Gastrocnemius medialis (tissue), 4 donors: Measurements from ENCODE around the gene ADD3.

Source experiments
- CTCF ChIP-seq, 5 experiments: fragments of 450-650 bp in 3 of 5; fragments of 200-600 bp in 2 of 5; sonication (generic) in 2 of 5; IDR thresholded peaks in 4 of 5; conservative IDR thresholded peaks in 1 of 5; 1 replicate in 4 of 5; 2 replicates in 1 of 5; pipeline ENCODE4 v1.5.1; 2016 to 2019; ENCODE audit warnings: antibody characterized with exemption in 5 of 5, mild to moderate bottlenecking in 3 of 5, moderate library complexity in 3 of 5
- POLR2A ChIP-seq, 2 donors: fragments of 450-650 bp; IDR thresholded peaks; one replicate each; pipeline ENCODE4 v1.6.1; 2017; ENCODE audit warnings: antibody characterized with exemption in 2 of 2, mild to moderate bottlenecking in 2 of 2, moderate library complexity in 2 of 2

GRCh38 chr10:110039254-110039653 lies 31.5 kb downstream of the ADD3 start:
- TF ChIP-seq POLR2A (IDR thresholded peaks at IDR 0.05) = no peak
- no peak for TF ChIP-seq CTCF (IDR thresholded peaks at IDR 0.05 in 4 of 5, conservative IDR thresholded peaks at IDR 0.05 in 1 of 5)
